Cardiac muscle cell (in vitro differentiated cells and primary cell): Measurements from ENCODE around the gene TNIK. TPM values are rescaled to one million over a fixed set of nuclear protein-coding genes. Genes with fewer than 3 reads are reported as not detected.

Experiments used
- DNase-seq, 2 donors: peaks; one replicate each; pipeline versions ENCODE4 v3.0.0 to v3.0.0-alpha.2; 2010 to 2017; ENCODE audit warnings: low read depth in 1 of 2, low spot score in 1 of 2
- H3K27ac ChIP-seq: fragments of 200-600 bp; sonication (generic); 2 replicates; pipeline ENCODE4 v1.5.1; 2016
- H3K27me3 ChIP-seq: fragments of 200-600 bp; sonication (generic); 2 replicates; pipeline ENCODE4 v1.6.0; 2016; ENCODE audit warnings: control low read depth
- H3K36me3 ChIP-seq: fragments of 200-600 bp; sonication (generic); 2 replicates; pipeline ENCODE4 v1.5.1; 2016; ENCODE audit warnings: control low read depth
- H3K4me1 ChIP-seq: fragments of 200-600 bp; sonication (generic); 2 replicates; pipeline ENCODE4 v1.8.1; 2017; ENCODE audit warnings: low read depth, mild to moderate bottlenecking, mixed run types
- H3K4me3 ChIP-seq: fragments of 200-600 bp; sonication (generic); 2 replicates; pipeline ENCODE4 v1.5.1; 2016; ENCODE audit warnings: mild to moderate bottlenecking
- H3K9me3 ChIP-seq: fragments of 200-600 bp; sonication (generic); 2 replicates; pipeline ENCODE4 v1.5.1; 2017; ENCODE audit warnings: low read depth, mild to moderate bottlenecking, control low read depth
- polyA plus RNA-seq: library from polyadenylated mRNA; unstranded; fragments of >200 nt; fragmentation: Nextera tagmentation; extraction: Ambion mirVana; gene quantifications from 2 replicates; pipeline ENCODE4 v1.2.1, GENCODE V29; 2016
- total RNA-seq: library from RNA; depleted of rRNA; stranded (reverse); fragments of >200 nt; gene quantifications from 2 replicates; pipeline ENCODE4 v1.2.3, GENCODE V29; 2016
- TF ChIP-seq, protein P1 (sequence below): IDR thresholded peaks from 2 replicates; pipeline ENCODE4 v1.5.1; 2012; ENCODE audit warnings: low read depth, mild to moderate bottlenecking, low read length

Gene TNIK
- total and polyA plus RNA-seq, 2 experiments from 2014 or later = 32.8 to 55.1 TPM

GRCh38 chr3:171313702-171314101, 146.5 kb downstream of the TNIK start:
- Histone ChIP-seq H3K27me3 (no peaks in the 10 kb centered on the region), H3K27ac (peak overlapping the region; percentile 21), H3K36me3 (no peaks in the 10 kb centered on the region), H3K9me3 (no peaks in the 10 kb centered on the region), H3K4me3 (no peak overlapping the region), H3K4me1 (peaks cover 25% of the 10 kb centered on the region)
- DNase-seq = no peak
- TF ChIP-seq, protein P1, sequence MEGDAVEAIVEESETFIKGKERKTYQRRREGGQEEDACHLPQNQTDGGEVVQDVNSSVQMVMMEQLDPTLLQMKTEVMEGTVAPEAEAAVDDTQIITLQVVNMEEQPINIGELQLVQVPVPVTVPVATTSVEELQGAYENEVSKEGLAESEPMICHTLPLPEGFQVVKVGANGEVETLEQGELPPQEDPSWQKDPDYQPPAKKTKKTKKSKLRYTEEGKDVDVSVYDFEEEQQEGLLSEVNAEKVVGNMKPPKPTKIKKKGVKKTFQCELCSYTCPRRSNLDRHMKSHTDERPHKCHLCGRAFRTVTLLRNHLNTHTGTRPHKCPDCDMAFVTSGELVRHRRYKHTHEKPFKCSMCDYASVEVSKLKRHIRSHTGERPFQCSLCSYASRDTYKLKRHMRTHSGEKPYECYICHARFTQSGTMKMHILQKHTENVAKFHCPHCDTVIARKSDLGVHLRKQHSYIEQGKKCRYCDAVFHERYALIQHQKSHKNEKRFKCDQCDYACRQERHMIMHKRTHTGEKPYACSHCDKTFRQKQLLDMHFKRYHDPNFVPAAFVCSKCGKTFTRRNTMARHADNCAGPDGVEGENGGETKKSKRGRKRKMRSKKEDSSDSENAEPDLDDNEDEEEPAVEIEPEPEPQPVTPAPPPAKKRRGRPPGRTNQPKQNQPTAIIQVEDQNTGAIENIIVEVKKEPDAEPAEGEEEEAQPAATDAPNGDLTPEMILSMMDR = no peak

GRCh38 chr3:171312741-171313140, 147.5 kb downstream of the TNIK start:
- TF ChIP-seq, protein P1 = no peak

GRCh38 chr3:171311784-171312183, 148.4 kb downstream of the TNIK start:
- Histone ChIP-seq H3K27me3 (no peaks in the 10 kb centered on the region), H3K4me1 (peaks cover 23% of the 10 kb centered on the region), H3K27ac (no peak overlapping the region), H3K36me3 (no peaks in the 10 kb centered on the region), H3K4me3 (no peak overlapping the region), H3K9me3 (no peaks in the 10 kb centered on the region)
- DNase-seq = peak in 1 of 2 donors; percentile 16
- TF ChIP-seq, protein P1 = no peak

More at GRCh38 chr3:171312741-171313140, 147.5 kb downstream of the TNIK start:
- H3K4me1 ChIP-seq = peaks cover 25% of the 10 kb centered on the region
- no peak for DNase-seq
- H3K4me3 ChIP-seq = no peak overlapping the region
- no peaks in the 10 kb centered on the region for H3K36me3 ChIP-seq
- H3K27ac ChIP-seq = peak overlapping the region; percentile 64
- no peaks in the 10 kb centered on the region for H3K9me3 ChIP-seq
- H3K27me3 ChIP-seq = no peaks in the 10 kb centered on the region

DNA sequence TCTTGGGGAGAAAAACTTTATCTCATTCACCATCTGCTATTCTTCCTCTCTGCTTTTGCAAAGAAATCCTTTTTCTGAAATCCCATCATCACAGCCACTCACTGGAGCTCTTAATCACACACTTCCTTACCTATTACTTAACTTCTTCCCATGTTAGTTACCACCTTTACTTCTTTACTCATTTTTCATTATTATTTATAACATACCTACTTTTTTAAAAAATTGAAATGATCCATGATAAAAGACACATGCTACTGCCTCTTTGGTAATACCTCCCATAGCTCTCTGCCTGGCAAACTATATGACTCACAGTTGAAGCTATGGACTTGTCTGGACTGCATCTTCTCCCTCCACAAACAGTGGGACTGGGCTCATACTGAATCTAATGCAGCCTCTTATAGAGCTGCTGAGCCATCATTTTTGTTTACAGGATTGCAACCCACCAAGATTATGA, 150.3 kb downstream of the TNIK start:
- H3K9me3 ChIP-seq = no peaks in the 10 kb centered on the region
- peak in 1 of 2 donors; percentile 74 for DNase-seq
- TF ChIP-seq, protein P1 = no peak
- peaks cover 29% of the 10 kb centered on the region for H3K4me1 ChIP-seq
- H3K27me3 ChIP-seq = no peaks in the 10 kb centered on the region
- no peak overlapping the region for H3K27ac ChIP-seq
- no peaks in the 10 kb centered on the region for H3K36me3 ChIP-seq
- H3K4me3 ChIP-seq = no peak overlapping the region

- Histone ChIP-seq H3K27ac (no peak overlapping the region), H3K36me3 (no peaks in the 10 kb centered on the region), H3K27me3 (no peaks in the 10 kb centered on the region), H3K4me1 (peaks cover 20% of the 10 kb centered on the region), H3K9me3 (no peaks in the 10 kb centered on the region), H3K4me3 (no peak overlapping the region)
- TF ChIP-seq, protein P1 = no peak
- DNase-seq = no peak
These were observed 152.2 kb downstream of the TNIK start for GRCh38 chr3:171307988-171308387.
